ENCODE results near the gene DLG2.

- TF ChIP-seq CTCF (IDR thresholded peaks at IDR 0.05; ENCODE audit: insufficient read depth, low read depth, low read length), result no peak
- TF ChIP-seq EZH2 (IDR thresholded peaks at IDR 0.05; ENCODE audit: insufficient read depth, low read length), result no peak
Observed at GRCh38 chr11:84319863-84320262, 1307.3 kb downstream of the DLG2 start.
